Stimulated activated CD8-positive, alpha-beta memory T cell treated with anti-CD3 and anti-CD28 coated beads, Interleukin-12 subunit alpha, Interleukin-12 subunit beta, amount 100 ng/mL, for 4 hours (primary cell): ENCODE data around the gene ALX3.

Experiments
- DNase-seq: peaks from one replicate; pipeline ENCODE4 v3.0.0-alpha.2; 2020; ENCODE audit warnings: low read depth

Gene ALX3

DNA sequence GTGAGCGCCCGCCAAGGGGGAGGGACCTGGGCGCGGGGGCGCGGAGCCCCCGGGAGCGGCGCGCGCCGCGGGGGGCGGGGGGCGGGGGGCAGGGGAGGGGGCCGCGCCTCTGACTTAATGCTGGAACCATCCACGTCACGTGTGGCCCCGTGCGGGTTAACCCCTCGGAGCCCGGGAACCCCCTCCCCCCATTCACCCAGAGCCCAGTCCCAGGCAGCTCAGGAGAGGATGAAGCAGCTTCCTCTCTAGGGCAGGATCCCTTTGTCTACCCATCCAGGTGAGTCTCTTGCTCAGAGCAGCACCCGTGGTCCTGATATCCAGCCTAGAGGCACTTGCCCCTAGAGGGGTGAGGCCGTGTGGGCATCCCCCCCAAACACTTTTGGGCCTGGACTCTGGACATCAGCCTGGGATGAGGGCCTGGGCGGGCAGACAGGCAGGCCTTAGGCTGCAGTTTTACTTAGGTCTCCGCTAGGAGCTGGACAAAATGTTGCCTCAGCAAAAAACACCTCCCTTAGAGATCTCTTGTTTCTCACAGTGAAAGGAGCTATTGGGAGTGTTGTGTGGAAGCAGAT is at the start of gene ALX3:
Gene ALX3, minus strand, starts transcription at position 2 of the 572 bp plus-strand sequence. CDS start 60 bp downstream, outside the sequence.
- no peak for DNase-seq

DNA sequence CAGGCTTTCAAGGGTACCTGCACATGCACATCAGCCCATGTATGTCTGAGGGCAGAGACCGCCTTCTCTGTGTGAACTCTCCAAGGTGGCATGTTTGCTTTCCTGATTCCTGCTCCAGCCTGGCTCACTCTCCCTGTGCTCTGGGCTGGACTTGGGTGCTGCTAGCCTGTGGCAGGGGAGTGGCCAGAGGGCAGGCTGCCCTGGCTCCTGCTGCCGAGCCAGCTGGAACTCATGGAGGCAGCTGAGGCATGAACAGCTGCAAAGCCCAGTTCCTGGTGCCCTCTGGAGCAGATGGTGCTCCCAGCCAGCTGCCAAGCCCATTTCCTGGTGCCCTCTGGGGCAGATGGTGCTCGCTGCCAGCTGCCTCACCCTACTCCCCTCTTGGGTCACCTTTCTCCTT is 49.4 kb upstream of the ALX3 start:
- DNase-seq, result no peak

DNA sequence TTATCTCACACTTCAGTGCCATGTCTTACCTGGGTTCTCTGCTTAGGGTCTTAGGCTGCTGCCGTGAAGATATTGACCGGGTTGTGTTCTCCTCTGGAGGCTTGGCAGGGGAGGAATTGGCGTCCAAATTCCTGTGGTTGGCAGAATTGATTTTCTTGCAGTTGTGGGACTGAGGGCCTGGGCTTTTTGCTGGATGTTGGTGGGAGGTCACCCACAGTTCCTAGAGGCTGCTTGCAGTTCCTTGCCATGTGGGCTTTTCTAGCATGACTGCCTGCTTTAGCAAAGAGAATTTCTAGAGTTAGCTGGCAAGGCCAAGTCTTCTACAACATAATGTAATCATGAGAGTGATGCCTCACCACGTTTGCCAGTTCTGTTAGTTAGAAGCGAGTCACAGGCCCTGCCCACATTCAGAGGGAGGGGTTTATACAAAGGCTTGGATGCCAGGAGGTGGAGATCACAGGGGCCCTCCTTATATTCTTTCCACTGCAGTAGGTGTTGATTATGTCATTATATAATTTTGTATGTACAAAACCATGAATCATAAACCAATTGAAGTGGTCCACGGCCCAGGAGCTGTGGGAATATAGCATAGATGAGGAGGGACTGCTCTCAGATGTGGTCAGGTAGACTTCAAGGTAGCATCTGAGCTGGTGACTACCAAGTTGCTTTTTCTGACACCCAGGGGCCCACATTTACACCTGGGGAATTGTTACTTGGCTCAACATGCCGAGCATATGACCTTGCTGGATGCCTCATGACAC is 48.3 kb upstream of the ALX3 start:
- DNase-seq, result no peak

DNA sequence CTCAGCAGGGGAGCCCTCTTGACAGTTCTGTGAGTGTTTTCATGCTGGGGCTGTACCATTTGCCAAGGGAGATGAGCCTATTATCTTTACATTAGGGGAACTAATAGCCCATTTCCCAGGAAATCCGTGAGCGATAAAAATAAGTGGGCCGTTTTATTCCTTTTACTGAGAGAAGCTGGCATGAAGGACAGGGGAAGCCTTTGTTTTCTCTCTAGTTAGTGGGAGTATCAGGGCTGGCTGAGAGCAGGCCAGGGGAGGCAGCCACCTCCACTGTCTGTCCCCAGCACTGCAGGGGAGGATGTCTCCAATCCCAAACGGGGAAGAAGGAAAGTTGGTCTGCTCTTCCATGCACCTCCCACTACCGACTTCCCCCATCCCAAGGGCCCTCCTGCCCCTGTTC is 44.3 kb upstream of the ALX3 start:
- DNase-seq, result no peak

DNA sequence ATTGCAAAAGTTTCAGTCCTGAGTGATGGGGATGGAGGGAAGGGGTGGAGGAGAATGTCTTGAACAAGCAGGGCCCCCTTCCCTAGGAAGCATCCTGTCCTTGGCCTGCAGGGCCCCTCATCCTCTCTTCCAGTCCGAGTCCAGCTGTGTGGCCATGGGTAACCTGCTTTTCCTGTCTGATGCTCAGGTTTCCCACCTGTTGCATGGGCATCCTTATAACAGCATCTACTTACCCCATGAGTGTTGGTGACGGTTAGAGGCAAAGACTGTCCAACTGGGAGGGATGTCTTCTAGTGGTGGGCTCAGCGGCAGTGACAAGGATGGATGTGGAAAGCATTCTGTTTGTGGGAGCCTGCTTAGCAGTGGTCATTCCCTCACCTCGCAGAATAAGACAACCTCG is 43.7 kb upstream of the ALX3 start:
- DNase-seq, result no peak

DNA sequence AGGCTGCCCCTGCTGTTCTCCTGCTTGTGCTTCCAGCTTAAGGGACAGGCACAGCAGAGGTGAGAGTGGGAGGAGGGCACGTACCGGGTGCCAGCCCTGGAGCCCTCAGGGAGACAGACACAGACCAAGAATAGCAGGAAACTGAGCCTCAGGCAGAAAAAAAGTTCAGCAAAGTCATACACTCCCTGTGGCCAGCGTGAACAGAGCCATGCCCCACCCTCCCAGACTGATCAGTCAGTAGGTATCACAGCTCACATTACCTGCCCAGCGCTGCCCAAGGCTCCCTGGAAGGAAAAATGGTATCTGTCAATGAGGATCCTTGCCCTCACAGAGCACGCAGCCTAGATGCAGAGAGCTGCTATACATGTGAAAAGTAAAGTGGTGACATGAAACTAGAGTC is 43.1 kb upstream of the ALX3 start:
- DNase-seq, result no peak

DNA sequence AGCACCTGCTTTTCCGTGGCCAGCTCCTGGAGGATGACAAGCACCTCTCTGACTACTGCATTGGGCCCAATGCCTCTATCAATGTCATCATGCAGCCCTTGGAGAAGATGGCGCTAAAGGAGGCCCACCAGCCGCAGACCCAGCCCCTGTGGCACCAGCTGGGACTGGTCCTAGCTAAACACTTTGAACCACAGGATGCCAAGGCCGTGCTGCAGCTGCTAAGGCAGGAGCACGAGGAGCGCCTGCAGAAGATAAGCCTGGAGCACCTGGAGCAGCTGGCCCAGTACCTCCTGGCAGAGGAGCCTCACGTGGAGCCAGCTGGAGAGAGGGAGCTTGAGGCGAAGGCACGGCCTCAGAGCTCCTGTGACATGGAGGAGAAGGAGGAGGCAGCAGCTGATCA is 42.2 kb upstream of the ALX3 start:
- no peak for DNase-seq

DNA sequence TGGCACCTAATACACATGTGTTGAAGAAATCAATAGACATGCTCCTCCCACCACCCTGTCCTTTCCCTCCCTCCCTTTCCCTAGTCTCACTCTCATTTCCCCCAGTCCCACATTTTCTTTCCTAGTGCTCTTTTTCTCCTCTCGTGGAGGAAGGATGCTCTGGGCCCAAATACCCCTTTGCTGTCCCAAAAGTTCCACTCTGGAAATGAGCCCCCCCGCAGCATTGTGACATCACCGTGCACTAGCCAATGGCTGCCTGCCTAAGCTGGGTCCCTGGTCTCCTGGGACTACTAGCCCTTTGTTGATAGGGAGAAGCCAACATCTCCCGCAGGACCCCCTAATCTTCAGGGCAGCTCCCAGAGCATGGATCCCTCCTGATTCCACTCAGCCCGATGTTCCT is 41.7 kb upstream of the ALX3 start, which contains the start of gene UBL4B:
Gene UBL4B, plus strand, starts transcription at position 301 of the 400 bp plus-strand sequence. Its CDS starts 92 bp downstream, at position 393.
- DNase-seq, result no peak

DNA sequence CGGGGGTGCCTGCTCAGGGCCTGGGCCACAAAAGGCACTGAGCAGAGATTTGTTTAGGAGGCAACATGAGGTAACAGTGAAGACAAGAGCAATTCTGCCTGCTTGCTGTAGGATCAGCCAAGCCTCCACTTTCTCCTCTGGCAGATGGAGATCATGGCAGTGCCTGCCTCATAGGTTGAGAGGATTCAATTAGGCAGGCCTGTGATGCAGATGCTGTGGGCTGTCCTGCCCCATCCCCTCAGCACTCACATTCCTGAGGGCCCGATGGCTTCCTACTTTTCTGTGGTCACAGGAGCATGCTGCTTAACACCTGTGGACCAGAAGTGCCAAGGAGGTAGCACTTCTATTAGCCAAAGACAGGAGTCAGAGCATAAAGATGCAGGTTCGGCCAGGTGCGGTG is 40.6 kb upstream of the ALX3 start:
- DNase-seq, result no peak

DNA sequence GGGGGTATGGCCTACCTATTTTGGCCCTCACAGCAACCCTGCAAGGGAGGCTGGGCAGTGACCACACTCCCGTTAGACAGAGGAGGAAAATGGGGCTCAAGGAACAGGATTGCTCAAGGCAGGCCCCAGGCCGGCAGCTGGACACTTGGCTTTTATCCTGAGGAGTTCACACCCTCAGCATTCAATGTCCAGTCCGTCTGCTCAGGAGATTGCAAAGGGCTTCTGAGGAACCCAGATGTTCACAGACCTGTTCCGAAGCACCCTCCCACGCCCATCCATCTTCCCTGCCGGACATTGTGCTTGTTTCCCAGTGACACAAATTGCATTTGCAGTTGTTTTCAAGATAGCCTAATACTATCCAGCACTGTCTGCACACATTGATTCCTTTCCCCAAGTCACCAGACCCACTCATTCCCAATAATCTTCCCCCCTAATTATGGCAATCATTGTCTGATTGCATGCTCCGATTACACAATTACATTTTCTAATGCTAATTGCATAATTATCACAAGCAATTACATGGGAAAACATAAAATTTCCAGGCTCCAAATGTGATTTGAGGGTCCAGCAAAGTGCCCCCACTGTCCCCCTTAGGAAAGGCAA is 37.5 kb upstream of the ALX3 start:
- no peak for DNase-seq

DNA sequence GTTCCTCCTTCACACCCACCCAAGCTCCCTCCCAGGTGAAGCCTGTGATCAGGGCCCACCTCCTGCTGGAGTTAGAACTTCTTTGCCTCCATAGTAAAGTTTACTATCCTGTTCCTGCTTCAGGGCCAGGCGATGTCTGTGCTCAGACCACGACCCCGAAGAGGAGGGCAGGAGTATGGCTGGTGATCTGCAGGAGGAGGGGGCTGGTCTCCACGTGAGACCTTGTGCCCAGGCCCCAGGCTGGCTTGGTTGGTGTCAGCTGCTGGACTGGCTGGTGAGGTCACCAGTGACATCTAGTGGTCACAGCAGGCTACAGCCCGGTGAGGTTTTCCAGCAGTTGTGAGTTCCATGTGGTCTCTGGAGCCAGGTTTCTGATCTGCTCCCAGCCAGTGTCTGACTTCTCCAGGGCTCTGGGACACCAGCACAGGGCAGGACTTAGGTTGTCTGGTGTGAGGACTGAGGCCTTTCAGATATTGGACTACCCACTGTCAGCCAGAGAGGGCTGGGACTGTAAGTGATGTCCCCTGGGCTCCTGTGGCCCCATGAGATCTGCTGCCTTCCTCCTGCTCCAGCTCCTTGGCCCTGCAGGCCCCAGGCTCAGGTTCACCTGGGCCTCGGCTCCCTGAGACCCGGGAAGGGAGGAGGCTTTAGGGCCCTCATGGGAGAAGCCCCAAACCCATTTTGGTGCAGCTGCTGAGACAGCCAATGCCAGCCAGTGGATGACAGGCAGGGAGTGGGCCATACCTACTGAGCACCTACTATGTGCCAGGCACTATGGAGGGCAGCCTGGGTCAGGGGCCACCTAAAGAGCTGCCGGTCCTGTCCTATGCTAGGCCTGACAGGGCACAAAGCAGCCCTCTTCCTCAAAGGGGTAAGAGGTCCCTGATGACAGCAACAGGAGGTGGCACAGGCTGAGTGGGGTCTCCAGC is 35.8 kb upstream of the ALX3 start:
- peak; percentile 21 for DNase-seq

DNA sequence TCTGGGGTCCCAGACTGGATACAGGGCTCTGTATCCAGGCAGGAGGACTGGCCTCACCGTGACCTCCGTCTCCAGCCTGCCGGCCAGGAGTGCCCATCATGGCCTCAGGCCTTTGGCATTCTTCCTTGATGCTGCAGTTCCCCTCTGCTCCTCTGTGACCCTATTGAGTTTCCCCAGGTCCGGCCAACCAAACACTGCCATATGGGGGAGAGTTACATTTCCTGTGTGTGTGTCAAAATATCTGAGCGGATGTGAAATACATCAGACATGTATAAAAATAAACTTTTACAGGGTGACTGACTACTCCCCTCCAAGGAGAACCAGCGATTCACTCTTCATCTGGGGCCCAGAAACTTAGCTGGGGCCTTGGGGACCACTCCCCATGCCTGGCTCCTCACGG is 31.6 kb upstream of the ALX3 start:
- DNase-seq, result no peak

DNA sequence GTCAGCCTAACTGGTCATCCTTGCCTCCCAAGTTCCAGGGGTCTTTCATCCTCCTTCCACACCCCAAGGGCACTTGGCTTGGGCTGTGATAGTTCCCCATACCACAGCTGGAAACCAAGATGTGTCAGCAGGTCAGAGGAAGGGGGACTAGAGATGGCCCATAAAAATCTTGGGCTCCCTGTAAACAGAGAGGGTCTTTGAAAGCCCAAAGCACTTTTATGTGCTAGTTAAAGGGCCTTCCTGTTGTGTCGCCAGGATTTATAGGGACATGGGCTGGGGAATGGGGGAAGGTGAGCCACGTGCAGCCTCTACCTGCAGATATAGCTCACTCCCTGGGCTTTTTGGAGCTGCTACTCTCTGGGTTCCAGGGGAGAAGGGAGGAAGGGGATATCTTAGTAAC is 29.9 kb upstream of the ALX3 start:
- no peak for DNase-seq

DNA sequence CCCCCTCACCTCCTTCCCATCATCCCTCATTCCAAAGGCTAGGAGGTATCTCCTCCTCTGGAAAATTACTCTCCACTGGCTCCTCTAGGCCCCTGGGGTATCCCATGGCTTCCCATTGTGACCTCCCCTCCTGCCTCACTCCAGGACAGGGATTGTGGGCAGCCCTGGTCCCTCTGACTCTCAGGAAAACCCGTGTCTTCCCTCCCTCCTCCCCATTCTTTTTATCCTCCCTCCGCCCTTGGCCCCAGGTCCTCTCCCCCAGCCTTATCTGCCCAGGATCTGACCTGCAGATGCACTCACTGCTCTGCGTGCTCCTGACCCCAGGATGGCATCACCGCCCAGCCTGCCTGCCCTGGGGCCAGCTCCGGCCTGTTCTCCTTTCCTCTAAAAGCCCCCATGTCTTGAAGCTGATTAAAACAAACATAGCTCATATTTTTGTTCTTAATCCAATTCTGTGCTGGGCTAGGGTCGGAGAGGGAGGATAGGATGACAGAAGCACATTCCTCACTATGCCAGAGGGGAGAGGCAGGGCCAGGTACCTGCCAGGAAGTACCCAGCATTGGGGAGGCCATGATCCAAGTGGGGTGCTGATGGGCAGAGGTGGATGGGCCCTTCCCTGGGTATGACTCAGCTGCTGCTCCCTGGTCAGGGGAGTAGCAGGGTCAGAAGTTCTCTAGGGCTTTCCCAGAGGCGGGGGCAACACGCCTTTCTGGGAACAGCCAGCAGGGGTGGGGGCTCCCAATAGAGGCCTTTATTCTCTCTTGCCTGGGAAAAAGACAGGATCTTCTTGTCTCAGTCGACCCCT is 28.0 kb upstream of the ALX3 start:
- no peak for DNase-seq

DNA sequence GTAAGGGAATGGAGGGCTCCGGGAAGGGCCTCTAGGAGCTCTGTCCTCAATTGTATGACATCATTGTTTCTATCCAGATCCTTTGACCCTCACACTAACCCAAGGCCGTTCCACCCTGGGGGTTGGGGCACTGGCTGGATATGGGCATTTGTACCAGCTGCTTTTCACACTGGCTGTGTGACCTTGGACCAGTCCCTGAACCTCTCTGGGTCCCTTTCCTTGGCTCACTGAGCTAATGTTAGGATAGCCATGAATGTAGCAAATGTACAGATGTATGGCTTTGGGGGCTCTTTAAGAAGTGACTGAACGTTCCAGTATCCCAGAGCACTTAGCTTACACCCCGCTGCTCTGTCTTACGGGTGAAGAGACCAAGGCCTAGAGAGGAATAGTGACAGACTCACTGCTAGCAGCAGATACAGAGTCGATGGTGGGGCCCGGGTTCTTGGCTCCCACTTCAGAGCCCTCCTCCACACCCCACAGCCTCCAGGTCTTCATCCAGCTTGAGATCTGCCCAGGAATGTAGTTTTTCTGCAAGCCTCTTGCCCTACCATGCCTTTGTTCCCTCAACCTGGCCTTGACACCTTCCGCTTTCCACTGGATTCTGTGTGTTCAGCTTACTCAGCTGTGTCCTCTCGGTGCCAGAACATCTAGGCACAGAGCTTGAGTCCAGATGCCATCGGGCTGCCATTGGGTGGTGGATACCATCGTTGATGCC is 27.2 kb upstream of the ALX3 start:
- DNase-seq, result no peak

DNA sequence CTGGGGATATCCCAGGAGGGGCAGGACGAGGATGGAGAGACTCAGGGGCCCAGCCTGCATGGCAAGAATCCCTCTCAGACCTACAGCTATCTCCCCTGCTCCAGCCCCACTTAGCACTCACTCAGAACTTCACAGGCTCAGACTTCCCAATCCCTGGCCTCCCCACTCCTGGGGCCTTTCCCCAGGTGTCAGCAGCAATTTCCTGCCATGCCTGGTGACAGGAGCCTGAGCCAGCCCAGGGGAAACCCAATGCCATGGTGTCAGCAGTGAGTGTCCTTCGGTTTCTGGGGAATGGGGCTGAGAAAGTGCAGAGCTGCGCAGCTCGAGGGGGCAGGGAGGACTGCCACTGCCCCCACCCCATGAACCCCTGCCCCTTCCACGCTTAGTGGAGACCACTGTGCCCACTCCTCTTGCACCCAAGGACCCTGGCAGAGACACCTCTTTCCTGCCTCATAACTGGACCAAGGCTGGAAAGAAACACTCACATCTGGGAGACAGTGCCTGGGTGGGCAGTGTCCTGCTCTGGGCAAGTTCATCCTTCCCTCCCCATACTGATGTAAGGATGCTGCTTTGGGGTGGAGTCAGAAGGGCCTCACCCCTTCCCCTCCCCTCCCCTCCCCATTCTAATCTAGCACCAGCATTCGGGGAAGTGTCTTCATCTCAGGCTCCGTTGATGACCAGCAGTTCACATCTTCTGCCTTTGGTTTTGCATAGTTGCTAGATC is 24.6 kb upstream of the ALX3 start:
- no peak for DNase-seq

DNA sequence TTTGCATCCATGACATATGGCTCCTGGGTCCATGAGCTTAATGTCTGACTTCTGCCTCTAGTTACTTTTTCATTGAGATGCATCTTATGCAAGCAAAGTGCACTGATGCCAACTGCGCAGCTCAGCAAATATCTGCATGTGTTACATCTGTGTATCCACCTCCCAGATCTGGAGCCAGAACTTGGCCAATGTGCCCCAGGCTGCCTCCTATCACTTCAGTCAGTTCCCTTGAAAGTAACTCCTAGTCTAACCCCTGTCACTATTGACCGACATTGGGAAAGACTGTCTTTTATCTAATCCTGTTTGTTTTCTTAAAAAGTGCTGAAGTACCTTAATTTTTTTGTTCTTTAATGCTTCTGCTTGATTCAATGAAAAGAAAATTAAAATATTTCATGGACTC is 22.5 kb upstream of the ALX3 start:
- DNase-seq, result no peak

DNA sequence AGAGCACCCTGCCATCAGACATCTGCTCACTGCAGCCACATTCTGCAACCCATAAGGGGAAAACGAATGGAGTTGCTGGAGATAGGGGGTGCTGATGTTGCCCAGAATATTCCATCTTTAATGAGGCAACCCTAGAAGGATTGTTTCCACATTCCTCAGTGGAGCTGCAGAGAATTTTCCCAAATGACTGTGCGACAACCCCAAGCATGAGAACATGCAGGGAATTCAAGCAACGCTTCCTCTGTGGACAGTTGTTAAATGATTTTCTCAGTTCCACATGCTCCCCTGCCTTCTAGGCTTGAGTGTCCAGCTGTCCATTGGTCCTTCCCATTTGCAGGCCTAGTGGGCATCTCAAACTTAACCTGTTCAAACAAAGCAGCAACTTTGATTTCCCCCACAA is 21.3 kb upstream of the ALX3 start:
- no peak for DNase-seq

DNA sequence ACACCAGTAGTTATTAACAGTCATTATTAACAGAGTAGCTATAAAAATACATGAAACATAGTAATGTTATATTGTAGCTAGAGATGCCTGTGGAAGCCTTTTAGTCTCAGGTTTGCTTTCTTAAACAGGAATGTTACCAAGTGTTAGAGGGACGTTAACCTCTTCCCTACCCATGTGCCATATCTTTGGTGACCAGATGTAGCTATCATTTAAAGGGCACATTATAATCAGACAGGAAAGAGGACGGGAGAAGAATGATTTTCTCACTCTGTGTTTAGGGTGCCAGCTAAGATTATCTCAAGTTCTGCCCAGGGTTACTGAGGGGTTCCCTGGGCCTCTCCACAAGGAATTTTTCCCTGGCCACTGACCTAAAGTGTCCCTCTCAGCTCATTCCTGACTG is 20.9 kb upstream of the ALX3 start:
- DNase-seq, result no peak

DNA sequence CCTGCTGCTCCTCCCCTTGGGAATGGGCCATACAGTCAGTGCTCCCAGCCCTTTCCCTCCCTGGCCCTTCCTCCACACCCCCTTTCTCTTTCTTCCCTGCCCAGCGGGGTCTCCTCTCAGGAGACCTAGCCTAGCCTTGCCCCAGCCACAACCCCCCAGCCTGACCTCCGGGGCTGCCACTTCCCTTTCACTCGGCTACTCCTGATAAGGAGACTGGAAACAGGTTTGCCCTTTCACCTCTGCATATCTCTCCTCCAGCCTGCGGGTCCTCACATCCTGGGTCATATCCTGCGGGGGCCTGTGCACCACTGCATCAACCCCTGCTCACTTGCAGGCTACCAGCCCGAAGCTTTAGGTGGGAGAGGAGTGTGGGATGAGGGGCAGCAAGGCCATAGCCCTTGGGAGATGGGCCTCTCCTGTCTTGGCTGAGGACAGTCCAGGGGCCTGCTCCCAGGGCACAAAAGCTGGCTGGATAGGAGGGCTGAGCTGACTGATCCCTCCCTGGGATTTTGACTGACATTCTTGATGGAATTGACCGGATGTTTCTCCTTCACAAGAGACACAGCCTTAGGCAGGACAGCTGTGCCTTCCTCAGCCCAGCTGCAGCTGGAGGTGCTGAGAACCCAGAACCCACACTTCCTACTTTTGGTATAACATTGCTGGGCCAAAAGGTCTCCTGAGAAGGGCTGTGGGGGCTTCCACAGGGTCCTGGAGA is 19.2 kb upstream of the ALX3 start:
- no peak for DNase-seq
